A673 (cell line): Measurements from ENCODE around the gene AKAP8. TPM values are rescaled to one million over a fixed set of nuclear protein-coding genes. Genes with fewer than 3 reads are reported as not detected.

Source experiments
- BruUV-seq: library from RNA; stranded (reverse); fragments of 400-500 nt; replicated peaks from 2 replicates; lab custom pipeline; 2021; lab: Mats Ljungman, UMichigan
- CTCF ChIA-PET: fragments of 300-600 bp; sonication (Branson Sonifier 250); formaldehyde crosslinking; loops from one replicate; lab custom pipeline; 2022; ENCODE audit warnings: antibody characterized with exemption; lab: Charles Lee
- POLR2A ChIA-PET: fragments of 300-600 bp; sonication (Branson Sonifier 250); formaldehyde crosslinking; loops from one replicate; lab custom pipeline; 2022; ENCODE audit warnings: antibody characterized with exemption; ENCODE audit not compliant: low non-redundant PET; lab: Charles Lee
- DNase-seq: peaks from one replicate; pipeline ENCODE4 v3.0.0-alpha.2; 2015; ENCODE audit warnings: low spot score
- H3K27ac ChIP-seq: fragments of 200-600 bp; sonication (generic); 2 replicates; pipeline ENCODE4 v1.5.1; 2016; ENCODE audit warnings: mixed run types, low read depth, mild to moderate bottlenecking, mixed read lengths, antibody characterized with exemption, low read length; ENCODE audit not compliant: poor library complexity, severe bottlenecking
- H3K27me3 ChIP-seq: fragments of 200-600 bp; sonication (generic); replicated peaks from 2 replicates; pipeline ENCODE4 v1.6.1; 2017; ENCODE audit warnings: mixed run types, low read depth, mild to moderate bottlenecking, mixed read lengths, antibody characterized with exemption, low read length; ENCODE audit not compliant: insufficient read depth, poor library complexity
- H3K36me3 ChIP-seq: fragments of 200-600 bp; sonication (generic); 2 replicates; pipeline ENCODE4 v1.6.1; 2016; ENCODE audit warnings: mixed run types, mild to moderate bottlenecking, mixed read lengths, antibody characterized with exemption, low read length; ENCODE audit not compliant: insufficient read depth, poor library complexity, severe bottlenecking
- H3K4me1 ChIP-seq: fragments of 200-600 bp; sonication (generic); 2 replicates; pipeline ENCODE4 v1.6.1; 2017; ENCODE audit warnings: mixed run types, mild to moderate bottlenecking, mixed read lengths, antibody characterized with exemption, low read length; ENCODE audit not compliant: insufficient read depth, poor library complexity, severe bottlenecking
- H3K4me3 ChIP-seq: fragments of 200-600 bp; sonication (generic); 2 replicates; pipeline ENCODE4 v1.5.1; 2016; ENCODE audit warnings: low read depth, mixed run types, mild to moderate bottlenecking, mixed read lengths, low read length; ENCODE audit not compliant: poor library complexity, severe bottlenecking
- H3K9me3 ChIP-seq: fragments of 200-600 bp; sonication (generic); 2 replicates; pipeline ENCODE4 v1.6.1; 2016; ENCODE audit warnings: mixed run types, low read depth, mild to moderate bottlenecking, mixed read lengths, antibody characterized with exemption, low read length; ENCODE audit not compliant: poor library complexity, severe bottlenecking
- EZH2 ChIP-seq: fragments of 200-600 bp; sonication (generic); IDR thresholded peaks from 2 replicates; pipeline ENCODE4 v1.6.1; 2017; ENCODE audit warnings: borderline replicate concordance, low read depth, mild to moderate bottlenecking, mixed read lengths, antibody characterized with exemption, low read length; ENCODE audit not compliant: poor library complexity, severe bottlenecking
- intact Hi-C: fragments of 100-400 bp; cut with micrococcal nuclease; formaldehyde crosslinking; loops from one replicate; pipeline ENCODE4 v1.10.0; 2022; ENCODE audit not compliant: unreplicated experiment
- total RNA-seq: library from RNA; stranded (reverse); gene quantifications from 2 replicates; pipeline ENCODE4 v1.2.3, GENCODE V29; 2021
- TF ChIP-seq, protein P1 (sequence below): fragments of 300-800, 200-600 bp; sonication (generic); conservative IDR thresholded peaks from 2 replicates; pipeline ENCODE4 v1.5.1; 2017; ENCODE audit warnings: low read depth, mild to moderate bottlenecking, antibody characterized with exemption, low read length, moderate library complexity, mixed read lengths

AKAP8 gene
- total RNA-seq, 1 experiment from 2014 or later: 48.4 TPM

DNA sequence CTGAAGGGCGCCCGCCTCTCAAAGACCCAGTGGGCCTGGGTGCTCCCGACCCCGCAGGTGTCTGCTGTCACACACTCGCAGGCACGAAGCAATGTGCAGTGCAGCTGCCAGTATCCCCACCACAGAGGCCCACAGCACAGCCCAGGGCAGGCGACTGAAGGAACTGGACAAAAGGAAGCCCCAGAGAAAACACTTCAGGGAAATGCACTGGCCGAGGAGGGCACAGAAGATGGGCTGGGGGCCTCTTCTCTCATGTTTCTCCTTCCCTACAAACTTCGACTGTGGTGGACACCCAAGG is 10.0 kb downstream of the AKAP8 start:
- Histone ChIP-seq H3K27ac (no peak overlapping the region), H3K27me3 (no peaks in the 10 kb centered on the region), H3K36me3 (peaks cover 78% of the 10 kb centered on the region), H3K4me1 (no peaks in the 10 kb centered on the region), H3K9me3 (no peaks in the 10 kb centered on the region), H3K4me3 (no peak overlapping the region)
- no TSS peak for BruUV-seq
- TF ChIP-seq, protein P1, sequence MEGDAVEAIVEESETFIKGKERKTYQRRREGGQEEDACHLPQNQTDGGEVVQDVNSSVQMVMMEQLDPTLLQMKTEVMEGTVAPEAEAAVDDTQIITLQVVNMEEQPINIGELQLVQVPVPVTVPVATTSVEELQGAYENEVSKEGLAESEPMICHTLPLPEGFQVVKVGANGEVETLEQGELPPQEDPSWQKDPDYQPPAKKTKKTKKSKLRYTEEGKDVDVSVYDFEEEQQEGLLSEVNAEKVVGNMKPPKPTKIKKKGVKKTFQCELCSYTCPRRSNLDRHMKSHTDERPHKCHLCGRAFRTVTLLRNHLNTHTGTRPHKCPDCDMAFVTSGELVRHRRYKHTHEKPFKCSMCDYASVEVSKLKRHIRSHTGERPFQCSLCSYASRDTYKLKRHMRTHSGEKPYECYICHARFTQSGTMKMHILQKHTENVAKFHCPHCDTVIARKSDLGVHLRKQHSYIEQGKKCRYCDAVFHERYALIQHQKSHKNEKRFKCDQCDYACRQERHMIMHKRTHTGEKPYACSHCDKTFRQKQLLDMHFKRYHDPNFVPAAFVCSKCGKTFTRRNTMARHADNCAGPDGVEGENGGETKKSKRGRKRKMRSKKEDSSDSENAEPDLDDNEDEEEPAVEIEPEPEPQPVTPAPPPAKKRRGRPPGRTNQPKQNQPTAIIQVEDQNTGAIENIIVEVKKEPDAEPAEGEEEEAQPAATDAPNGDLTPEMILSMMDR: no peak
- TF ChIP-seq EZH2: no peak
- intact Hi-C loops: no loop called here
- POLR2A ChIA-PET: no interaction called here
- no peak for DNase-seq
- CTCF ChIA-PET: no interaction called here

DNA sequence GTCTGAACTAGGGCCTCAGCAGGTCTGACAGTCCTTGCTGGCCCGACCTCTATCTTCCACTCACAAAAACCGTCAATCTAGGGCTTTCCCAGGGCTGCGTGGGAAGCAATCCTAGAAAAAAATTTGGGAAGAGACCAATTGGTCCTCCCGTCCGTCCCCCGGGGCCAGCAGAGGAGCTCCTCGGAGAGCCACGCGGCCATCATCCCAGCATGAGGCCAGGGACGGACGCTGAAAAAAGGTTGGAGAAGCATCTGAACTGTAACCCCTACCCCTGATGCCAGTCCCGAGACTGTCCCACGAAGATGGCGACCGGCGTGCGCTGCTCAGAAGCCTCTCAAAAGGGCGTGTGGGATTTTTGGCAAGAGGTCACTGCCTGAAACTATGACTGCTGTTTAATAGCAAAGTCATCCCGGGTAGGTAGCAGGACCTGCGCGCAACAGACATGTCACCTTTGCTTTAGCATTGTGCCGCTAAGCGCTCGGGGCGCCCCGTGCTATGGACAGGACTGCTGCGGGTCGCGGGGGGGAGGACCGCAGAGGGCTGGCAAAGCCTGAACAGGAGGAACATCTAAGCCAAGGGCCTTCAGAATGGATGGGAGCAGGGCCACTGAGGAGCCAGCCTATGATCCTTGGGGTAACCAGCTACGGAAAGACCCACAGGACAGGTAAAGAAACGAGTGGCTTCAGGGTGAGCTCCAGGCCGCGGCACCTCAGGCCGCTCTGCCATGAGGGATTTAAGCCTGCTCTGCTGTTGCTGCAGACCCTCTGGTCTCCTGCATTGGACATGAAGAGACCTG is 10.6 kb downstream of the AKAP8 start:
- no peak for TF ChIP-seq EZH2
- TF ChIP-seq, protein P1: no peak
- DNase-seq: no peak

DNA sequence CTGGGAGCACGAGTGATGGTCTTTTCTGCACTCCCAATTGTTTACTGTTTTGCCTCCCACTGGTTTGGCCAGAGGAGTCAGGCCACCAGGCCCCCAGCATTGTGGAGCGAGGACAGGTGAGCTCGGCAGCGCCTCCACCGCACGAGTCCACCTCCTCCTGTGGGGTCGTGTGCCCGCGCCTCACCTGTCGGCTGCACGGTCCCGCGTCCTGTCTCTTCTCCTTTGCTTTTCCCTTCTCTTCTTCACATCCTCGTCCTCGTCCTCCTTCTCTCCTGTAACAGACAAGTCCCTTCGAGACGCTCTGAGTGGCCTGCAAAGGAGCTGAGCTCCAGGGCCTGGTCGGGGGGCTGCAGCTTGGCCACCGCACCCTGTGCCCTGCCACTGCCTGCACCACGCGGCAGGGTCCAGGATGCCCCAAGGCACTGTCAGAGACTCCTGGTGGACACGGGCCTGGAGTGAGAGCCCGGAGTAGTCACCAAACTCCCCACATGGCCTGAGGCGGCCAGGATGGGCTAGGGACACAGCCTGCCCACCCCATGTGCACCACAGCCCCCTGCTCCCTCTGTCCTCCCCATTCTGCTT is 11.4 kb downstream of the AKAP8 start:
- no peaks in the 10 kb centered on the region for H3K27me3 ChIP-seq
- BruUV-seq: no TSS peak
- no peak for TF ChIP-seq EZH2
- TF ChIP-seq, protein P1: no peak
- no peak overlapping the region for H3K27ac ChIP-seq
- no peaks in the 10 kb centered on the region for H3K9me3 ChIP-seq
- DNase-seq: no peak
- no peak overlapping the region for H3K4me3 ChIP-seq
- intact Hi-C loops: no loop called here
- H3K4me1 ChIP-seq: no peaks in the 10 kb centered on the region
- ChIA-PET POLR2A (no interaction called here), CTCF (no interaction called here)
- H3K36me3 ChIP-seq: peaks cover 71% of the 10 kb centered on the region

More for the DNA sequence above, 10.6 kb downstream of the AKAP8 start:
- Histone ChIP-seq H3K27ac (no peak overlapping the region), H3K27me3 (no peaks in the 10 kb centered on the region), H3K36me3 (peaks cover 79% of the 10 kb centered on the region), H3K9me3 (no peaks in the 10 kb centered on the region), H3K4me3 (no peak overlapping the region), H3K4me1 (no peaks in the 10 kb centered on the region)
- no TSS peak for BruUV-seq
- ChIA-PET CTCF (no interaction called here), POLR2A (no interaction called here)
- intact Hi-C loops: no loop called here
